KMS-11 (cell line): ENCODE results near the gene PPP1R12B.
"Not testable (repeated sequence)": the region's sequence is repeated elsewhere in the genome, so short reads cannot be mapped to it uniquely, and the experiment has no call there.

Experiments used
- H2AFZ ChIP-seq: fragments of 200-600 bp; sonication (generic); 2 replicates; pipeline ENCODE4 v1.6.1; 2016; ENCODE audit warnings: antibody characterized with exemption, mixed run types, low read depth
- H3K27ac ChIP-seq: fragments of 200-600 bp; sonication (generic); 2 replicates; pipeline ENCODE4 v1.6.1; 2016; ENCODE audit warnings: mild to moderate bottlenecking, mixed run types
- H3K27me3 ChIP-seq: fragments of 200-600 bp; sonication (generic); 2 replicates; pipeline ENCODE4 v1.6.1; 2017; ENCODE audit warnings: mild to moderate bottlenecking, low read depth, mixed run types, moderate library complexity; ENCODE audit not compliant: insufficient read depth
- H3K36me3 ChIP-seq: fragments of 200-600 bp; sonication (generic); 2 replicates; pipeline ENCODE4 v1.6.1; 2017; ENCODE audit warnings: mild to moderate bottlenecking, mixed run types; ENCODE audit not compliant: insufficient read depth
- H3K4me1 ChIP-seq: fragments of 200-600 bp; sonication (generic); 2 replicates; pipeline ENCODE4 v1.6.1; 2016; ENCODE audit warnings: mild to moderate bottlenecking, low read depth, mixed run types; ENCODE audit not compliant: poor library complexity, severe bottlenecking
- H3K4me2 ChIP-seq: fragments of 200-600 bp; sonication (generic); 2 replicates; pipeline ENCODE4 v1.7.0; 2016; ENCODE audit warnings: mild to moderate bottlenecking, mixed run types
- H3K4me3 ChIP-seq: fragments of 200-600 bp; sonication (generic); IDR thresholded peaks from 2 replicates; pipeline ENCODE4 v1.6.1; 2017; ENCODE audit warnings: low read depth, low read length, mixed read lengths; ENCODE audit not compliant: insufficient read depth
- H3K79me2 ChIP-seq: fragments of 200-600 bp; sonication (generic); 2 replicates; pipeline ENCODE4 v1.6.1; 2016; ENCODE audit warnings: low read depth, mixed run types; ENCODE audit not compliant: insufficient read depth
- H3K9ac ChIP-seq: fragments of 200-600 bp; sonication (generic); 2 replicates; pipeline ENCODE4 v1.6.1; 2016; ENCODE audit warnings: mild to moderate bottlenecking, mixed run types
- H4K20me1 ChIP-seq: fragments of 200-600 bp; sonication (generic); 2 replicates; pipeline ENCODE4 v1.6.1; 2016; ENCODE audit warnings: mild to moderate bottlenecking, mixed run types; ENCODE audit not compliant: insufficient read depth
- TF ChIP-seq, protein P1 (sequence below): fragments of 200-600 bp; sonication (generic); conservative IDR thresholded peaks from 2 replicates; pipeline ENCODE4 v1.6.1; 2017; ENCODE audit warnings: low read depth, mild to moderate bottlenecking, antibody characterized with exemption, low read length, moderate library complexity, mixed read lengths

Gene PPP1R12B

DNA sequence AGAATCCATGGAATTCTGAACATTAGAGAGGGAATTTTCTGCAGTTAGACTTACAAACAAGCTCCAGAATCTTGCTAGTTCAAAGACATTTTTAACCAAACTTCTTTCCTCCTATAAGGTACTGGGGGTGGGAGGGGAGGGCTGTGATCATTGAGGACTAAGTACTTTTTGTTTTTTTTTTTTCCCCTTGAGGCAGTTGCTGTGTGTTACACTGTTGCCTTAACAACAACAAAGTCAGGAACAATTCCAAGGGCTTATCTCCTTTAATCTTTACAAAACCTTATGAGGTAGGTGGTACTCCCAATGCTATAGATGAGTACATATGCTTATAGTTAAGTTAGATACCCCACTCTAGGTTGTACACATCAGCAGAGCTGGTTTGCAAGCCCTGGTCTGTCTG lies 62.9 kb downstream of the PPP1R12B start:
- H3K79me2 ChIP-seq = no peaks in the 10 kb centered on the region
- H3K4me2 ChIP-seq = peak overlapping the region; percentile 43; the same call in 1 of the 2 replicates
- H3K36me3 ChIP-seq = no peaks in the 10 kb centered on the region
- no peak overlapping the region for H3K4me3 ChIP-seq
- TF ChIP-seq, protein P1, sequence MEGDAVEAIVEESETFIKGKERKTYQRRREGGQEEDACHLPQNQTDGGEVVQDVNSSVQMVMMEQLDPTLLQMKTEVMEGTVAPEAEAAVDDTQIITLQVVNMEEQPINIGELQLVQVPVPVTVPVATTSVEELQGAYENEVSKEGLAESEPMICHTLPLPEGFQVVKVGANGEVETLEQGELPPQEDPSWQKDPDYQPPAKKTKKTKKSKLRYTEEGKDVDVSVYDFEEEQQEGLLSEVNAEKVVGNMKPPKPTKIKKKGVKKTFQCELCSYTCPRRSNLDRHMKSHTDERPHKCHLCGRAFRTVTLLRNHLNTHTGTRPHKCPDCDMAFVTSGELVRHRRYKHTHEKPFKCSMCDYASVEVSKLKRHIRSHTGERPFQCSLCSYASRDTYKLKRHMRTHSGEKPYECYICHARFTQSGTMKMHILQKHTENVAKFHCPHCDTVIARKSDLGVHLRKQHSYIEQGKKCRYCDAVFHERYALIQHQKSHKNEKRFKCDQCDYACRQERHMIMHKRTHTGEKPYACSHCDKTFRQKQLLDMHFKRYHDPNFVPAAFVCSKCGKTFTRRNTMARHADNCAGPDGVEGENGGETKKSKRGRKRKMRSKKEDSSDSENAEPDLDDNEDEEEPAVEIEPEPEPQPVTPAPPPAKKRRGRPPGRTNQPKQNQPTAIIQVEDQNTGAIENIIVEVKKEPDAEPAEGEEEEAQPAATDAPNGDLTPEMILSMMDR = no peak
- peaks cover 27% of the 10 kb centered on the region for H3K4me1 ChIP-seq
- no peaks in the 10 kb centered on the region for H3K27me3 ChIP-seq
- no peak overlapping the region for H2AFZ ChIP-seq
- H3K27ac ChIP-seq = no peak overlapping the region
- no peaks in the 10 kb centered on the region for H4K20me1 ChIP-seq
- H3K9ac ChIP-seq = no peak overlapping the region

DNA sequence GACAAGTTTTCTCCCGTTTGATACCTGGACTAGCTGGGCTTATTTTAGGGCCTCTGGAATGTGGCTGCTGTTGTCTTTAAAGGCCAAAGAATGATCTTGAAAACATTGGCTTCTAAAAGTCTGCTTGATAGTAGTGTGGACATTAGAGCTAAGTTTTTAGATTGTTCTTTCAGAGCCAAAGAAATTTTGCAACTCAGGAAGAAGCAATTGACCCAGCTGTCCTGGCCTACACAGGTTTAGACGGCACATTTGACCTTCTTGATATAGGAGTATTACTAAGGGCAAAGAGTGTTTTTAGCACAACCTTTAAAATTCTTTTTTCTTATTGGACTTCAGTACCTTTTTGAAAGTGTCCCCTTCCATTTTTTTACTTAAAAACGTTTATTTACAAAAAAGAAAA lies 63.9 kb downstream of the PPP1R12B start:
- not testable (repeated sequence) for H3K4me2 ChIP-seq

GRCh38 chr1:202416641-202417040 lies 68.1 kb downstream of the PPP1R12B start:
- Histone ChIP-seq H3K79me2 (no peaks in the 10 kb centered on the region), H3K27ac (no peak overlapping the region), H3K4me3 (no peak overlapping the region), H3K9ac (no peak overlapping the region), H2AFZ (no peak overlapping the region), H3K36me3 (no peaks in the 10 kb centered on the region), H4K20me1 (no peaks in the 10 kb centered on the region), H3K4me2 (no peak overlapping the region), H3K27me3 (no peaks in the 10 kb centered on the region), H3K4me1 (peaks cover 4% of the 10 kb centered on the region)
- TF ChIP-seq, protein P1 = no peak

More for the DNA sequence above, 63.9 kb downstream of the PPP1R12B start:
- not testable (repeated sequence) for H3K36me3 ChIP-seq, H3K9ac ChIP-seq, H4K20me1 ChIP-seq, H2AFZ ChIP-seq, H3K27ac ChIP-seq, H3K79me2 ChIP-seq, H3K27me3 ChIP-seq, H3K4me3 ChIP-seq
- peaks cover 27% of the 10 kb centered on the region for H3K4me1 ChIP-seq

DNA sequence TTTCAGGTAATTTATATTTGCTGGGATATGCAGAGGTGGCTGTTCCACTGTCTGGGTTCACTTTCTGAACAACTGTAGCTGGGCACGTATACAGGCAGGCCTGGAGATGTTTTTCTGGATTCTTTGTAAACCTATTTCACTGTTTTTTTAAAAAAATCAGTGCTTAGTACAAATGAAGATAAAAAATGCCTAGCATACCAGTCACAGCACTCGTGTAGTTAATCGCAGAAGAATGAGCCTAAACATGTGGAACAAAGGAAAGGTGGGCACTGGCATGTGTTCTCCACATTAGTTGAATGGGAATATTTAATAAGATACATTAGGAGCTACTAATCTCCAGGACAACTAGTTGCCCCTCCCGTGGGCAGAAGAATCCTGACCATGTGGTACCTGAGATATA lies 68.6 kb downstream of the PPP1R12B start:
- H3K27ac ChIP-seq, H3K9ac ChIP-seq, H3K4me2 ChIP-seq, H3K27me3 ChIP-seq, H2AFZ ChIP-seq, H3K4me3 ChIP-seq, H4K20me1 ChIP-seq, H3K79me2 ChIP-seq, H3K36me3 ChIP-seq, H3K4me1 ChIP-seq: not testable (repeated sequence)

DNA sequence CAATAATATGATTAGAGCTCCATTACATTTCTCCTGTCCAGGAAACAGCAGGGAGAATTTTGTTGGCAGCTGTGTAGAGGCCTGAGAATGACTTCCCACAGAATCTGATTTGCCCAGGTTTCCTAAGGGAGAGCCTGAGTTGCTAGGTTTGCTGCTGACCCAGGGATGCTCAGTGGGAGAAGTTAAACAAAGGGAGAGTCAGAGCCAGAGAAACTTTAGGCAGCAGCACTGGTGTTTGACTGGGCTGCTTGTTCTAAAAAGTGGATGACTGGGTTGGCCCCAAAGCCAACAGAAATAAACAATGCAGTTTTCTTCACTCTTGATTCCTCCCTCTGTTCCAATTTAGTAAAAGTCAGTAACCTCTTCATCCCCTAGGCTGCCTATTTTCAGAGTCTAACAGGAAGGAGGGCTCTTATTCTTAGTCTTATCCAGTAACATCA lies 69.3 kb downstream of the PPP1R12B start:
- not testable (repeated sequence) for H3K4me2 ChIP-seq, H2AFZ ChIP-seq, H3K9ac ChIP-seq, H3K4me3 ChIP-seq, H3K36me3 ChIP-seq, H3K27ac ChIP-seq, H3K27me3 ChIP-seq, H3K4me1 ChIP-seq, H4K20me1 ChIP-seq, H3K79me2 ChIP-seq

- H3K79me2 ChIP-seq, H3K27me3 ChIP-seq, H3K4me2 ChIP-seq, H2AFZ ChIP-seq, H3K27ac ChIP-seq, H3K36me3 ChIP-seq, H3K4me1 ChIP-seq, H3K9ac ChIP-seq, H3K4me3 ChIP-seq, H4K20me1 ChIP-seq: not testable (repeated sequence)
These were observed 71.2 kb downstream of the PPP1R12B start for GRCh38 chr1:202419731-202420130.

GRCh38 chr1:202420422-202421094 lies 72.1 kb downstream of the PPP1R12B start:
- H3K9ac ChIP-seq, H2AFZ ChIP-seq, H3K4me1 ChIP-seq, H3K79me2 ChIP-seq, H3K27me3 ChIP-seq, H4K20me1 ChIP-seq, H3K27ac ChIP-seq, H3K4me2 ChIP-seq, H3K4me3 ChIP-seq, H3K36me3 ChIP-seq: not testable (repeated sequence)

GRCh38 chr1:202422709-202423108 lies 74.2 kb downstream of the PPP1R12B start:
- not testable (repeated sequence) for H3K4me3 ChIP-seq, H4K20me1 ChIP-seq, H3K79me2 ChIP-seq, H3K4me1 ChIP-seq, H3K36me3 ChIP-seq, H3K9ac ChIP-seq, H2AFZ ChIP-seq, H3K4me2 ChIP-seq, H3K27ac ChIP-seq, H3K27me3 ChIP-seq

DNA sequence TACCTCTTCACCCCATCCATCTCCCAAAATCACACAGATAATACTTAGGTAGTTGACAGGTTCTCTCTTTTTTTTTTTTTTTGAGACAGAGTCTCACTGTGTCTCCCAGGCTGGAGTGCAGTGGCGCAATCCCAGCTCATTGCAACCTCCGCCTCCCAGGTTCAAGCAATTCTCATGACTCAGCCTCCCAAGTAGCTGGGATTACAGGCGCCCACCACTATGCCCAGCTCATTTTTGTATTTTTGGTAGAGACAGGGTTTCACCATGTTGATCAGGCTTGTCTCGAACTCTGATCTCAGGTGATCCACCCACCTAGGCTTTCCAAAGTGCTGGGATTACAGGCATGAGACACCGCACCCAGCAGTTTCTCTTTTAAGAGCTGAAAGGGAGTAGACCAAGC lies 75.8 kb downstream of the PPP1R12B start:
- not testable (repeated sequence) for H3K79me2 ChIP-seq, H3K4me3 ChIP-seq, H3K27ac ChIP-seq, H2AFZ ChIP-seq, H3K4me2 ChIP-seq, H3K36me3 ChIP-seq, H3K27me3 ChIP-seq, H4K20me1 ChIP-seq, H3K9ac ChIP-seq
- H3K4me1 ChIP-seq = peaks cover 24% of the 10 kb centered on the region
